ENCODE measurements around the gene CCL25.
"Not testable (repeated sequence)": the region's sequence is repeated elsewhere in the genome, so short reads cannot be mapped to it uniquely, and the experiment has no call there.

CCL25 gene

GRCh38 chr19:8088752-8089663 is 36.4 kb downstream of the CCL25 start:
- DNase-seq: no peak

GRCh38 chr19:8089664-8090601 is 37.4 kb downstream of the CCL25 start:
- DNase-seq: no peak

GRCh38 chr19:8090950-8091349 is 38.4 kb downstream of the CCL25 start:
- DNase-seq: no peak

GRCh38 chr19:8093740-8094139 is 41.2 kb downstream of the CCL25 start:
- no peak for DNase-seq

GRCh38 chr19:8094336-8094735 is 41.8 kb downstream of the CCL25 start:
- DNase-seq: no peak

- no peak for DNase-seq
These were observed 42.9 kb downstream of the CCL25 start for GRCh38 chr19:8095354-8095886.

GRCh38 chr19:8096071-8096470 is 43.5 kb downstream of the CCL25 start:
- DNase-seq: no peak

- no peak for DNase-seq
These were observed 44.6 kb downstream of the CCL25 start for GRCh38 chr19:8097198-8097597.

GRCh38 chr19:8097681-8098567 is 45.4 kb downstream of the CCL25 start:
- no peak for DNase-seq

GRCh38 chr19:8101311-8101710 is 48.8 kb downstream of the CCL25 start:
- no peak for DNase-seq

- DNase-seq: not testable (repeated sequence)
These were observed 49.4 kb downstream of the CCL25 start for GRCh38 chr19:8101910-8102309.

GRCh38 chr19:8105471-8105870 is 52.9 kb downstream of the CCL25 start:
- DNase-seq: no peak

- DNase-seq: no peak
These were observed 54.8 kb downstream of the CCL25 start for GRCh38 chr19:8107301-8107903.

- DNase-seq: no peak
These were observed 56.2 kb downstream of the CCL25 start for GRCh38 chr19:8108560-8109445.

- DNase-seq: no peak
These were observed 56.9 kb downstream of the CCL25 start for GRCh38 chr19:8109455-8109854.

GRCh38 chr19:8109890-8110662 is 57.5 kb downstream of the CCL25 start:
- DNase-seq: no peak

- DNase-seq: no peak
These were observed 58.4 kb downstream of the CCL25 start for GRCh38 chr19:8110931-8111330.

- DNase-seq: no peak
These were observed 58.8 kb downstream of the CCL25 start for GRCh38 chr19:8111376-8111775.
